HCT116 (cell line): ENCODE results near the gene TALDO1. TPM values are rescaled to one million over a fixed set of nuclear protein-coding genes. Genes with fewer than 3 reads are reported as not detected.

Source experiments
- ATAC-seq: fragments of 200-7000 bp; cut with Tn5 transposase; 2 replicates; pipeline ENCODE4 v1.9.1; 2020; ENCODE audit warnings: mild to moderate bottlenecking, moderate library complexity
- BruUV-seq: library from RNA; stranded (reverse); fragments of 400-500 nt; replicated peaks from 2 replicates; lab custom pipeline; 2021; lab: Mats Ljungman, UMichigan
- CTCF ChIA-PET: fragments of 300-600 bp; sonication (Branson Sonifier 250); formaldehyde crosslinking; loops from one replicate; lab custom pipeline; 2021; ENCODE audit warnings: antibody characterized with exemption; lab: Charles Lee
- POLR2A ChIA-PET: fragments of 300-600, 350-600 bp; sonication (Branson Sonifier 250); formaldehyde crosslinking; loops from one replicate; lab custom pipeline; 2021; ENCODE audit warnings: antibody characterized with exemption; lab: Charles Lee
- RAD21 ChIA-PET, 2 experiments: fragments of 300-600 bp; sonication (Branson Sonifier 250); formaldehyde crosslinking; loops; one replicate each; lab custom pipeline; 2023; ENCODE audit warnings: low total read pairs in 2 of 2; ENCODE audit not compliant: uncharacterized antibody in 2 of 2, unreplicated experiment in 2 of 2, low non-redundant PET in 1 of 2; lab: Charles Lee
- DNase-seq: peaks from one replicate; pipeline ENCODE4 v3.0.0-alpha.2; 2010; ENCODE audit warnings: low read depth, low spot score
- H2AFZ ChIP-seq: fragments of 200-600 bp; shearing (Covaris generic), sonication (generic); 2 replicates; pipeline ENCODE4 v1.6.1; 2017; ENCODE audit warnings: low read depth, mixed run types, mixed read lengths, antibody characterized with exemption, low read length; ENCODE audit not compliant: poor library complexity, severe bottlenecking
- H3K27ac ChIP-seq: 2 replicates; pipeline ENCODE4 v1.5.1; 2012; ENCODE audit warnings: low read depth, low read length
- H3K27me3 ChIP-seq: fragments of 200-600 bp; sonication (generic); 2 replicates; pipeline ENCODE4 v1.6.1; 2016; ENCODE audit warnings: mixed run types, low read length, mixed read lengths; ENCODE audit not compliant: insufficient read depth
- H3K36me3 ChIP-seq, 2 experiments: fragments of 200-500 bp in 1 of 2; fragments of 200-600 bp in 1 of 2; sonication (Bioruptor generic) in 1 of 2; sonication (generic) in 1 of 2; 2 replicates each; pipeline versions ENCODE4 v1.5.1 to v1.6.1; 2014 to 2016; ENCODE audit warnings: low read length in 2 of 2, inconsistent platforms in 1 of 2, mixed read lengths in 1 of 2, mixed run types in 1 of 2; ENCODE audit not compliant: insufficient read depth in 2 of 2, control insufficient read depth in 1 of 2
- H3K4me1 ChIP-seq, 2 experiments: fragments of 200-600 bp in 1 of 2; sonication (generic) in 1 of 2; 2 replicates each; pipeline versions ENCODE4 v1.5.1 to v1.6.1; 2012 to 2017; ENCODE audit warnings: low read length in 2 of 2, inconsistent platforms in 1 of 2, mild to moderate bottlenecking in 1 of 2, mixed read lengths in 1 of 2, mixed run types in 1 of 2, moderate library complexity in 1 of 2; ENCODE audit not compliant: insufficient read depth in 2 of 2, control insufficient read depth in 1 of 2
- H3K4me2 ChIP-seq: fragments of 200-600 bp; sonication (generic); 2 replicates; pipeline ENCODE4 v1.6.1; 2017; ENCODE audit warnings: mixed run types, low read length, mixed read lengths
- H3K4me3 ChIP-seq, 2 experiments: fragments of 200-600 bp in 1 of 2; sonication (generic) in 1 of 2; replicated peaks in 1 of 2; 2 replicates each; pipeline ENCODE4 v1.5.1; 2011 to 2016; ENCODE audit warnings: low read length in 2 of 2, control low read depth in 1 of 2, low read depth in 1 of 2, mild to moderate bottlenecking in 1 of 2, mixed read lengths in 1 of 2, mixed run types in 1 of 2
- H3K79me2 ChIP-seq: fragments of 200-600 bp; sonication (generic); 2 replicates; pipeline ENCODE4 v1.6.1; 2017; ENCODE audit warnings: mild to moderate bottlenecking, mixed run types, low read length, moderate library complexity, mixed read lengths; ENCODE audit not compliant: insufficient read depth
- H3K9ac ChIP-seq: fragments of 200-600 bp; sonication (generic); 2 replicates; pipeline ENCODE4 v1.6.1; 2016; ENCODE audit warnings: low read length, mixed read lengths
- H3K9me2 ChIP-seq: fragments of 200-600 bp; sonication (generic), shearing (Covaris generic); 2 replicates; pipeline ENCODE4 v1.6.1; 2017; ENCODE audit warnings: mixed run types, mild to moderate bottlenecking, moderate library complexity; ENCODE audit not compliant: insufficient read depth
- H3K9me3 ChIP-seq, 2 experiments: fragments of 200-500 bp in 1 of 2; fragments of 200-600 bp in 1 of 2; sonication (Bioruptor generic) in 1 of 2; sonication (generic) in 1 of 2; 2 replicates each; pipeline ENCODE4 v1.6.1; 2014 to 2017; ENCODE audit warnings: low read length in 2 of 2, mixed read lengths in 2 of 2, inconsistent platforms in 1 of 2, low read depth in 1 of 2, mild to moderate bottlenecking in 1 of 2, mixed run types in 1 of 2, moderate library complexity in 1 of 2; ENCODE audit not compliant: control insufficient read depth in 1 of 2, insufficient read depth in 1 of 2
- H4K20me1 ChIP-seq: fragments of 200-600 bp; sonication (generic), shearing (Covaris generic); 2 replicates; pipeline ENCODE4 v1.6.1; 2017; ENCODE audit warnings: mixed run types, mild to moderate bottlenecking, moderate library complexity; ENCODE audit not compliant: insufficient read depth
- EZH2phosphoT487 ChIP-seq: fragments of 200-600 bp; IDR thresholded peaks from 2 replicates; pipeline ENCODE4 v1.6.1; 2018; ENCODE audit warnings: antibody characterized with exemption, borderline replicate concordance
- FOSL1 ChIP-seq: IDR thresholded peaks from 2 replicates; pipeline ENCODE4 v1.6.1; 2012; ENCODE audit warnings: low read depth
- POLR2AphosphoS5 ChIP-seq: IDR thresholded peaks from 2 replicates; pipeline ENCODE4 v1.6.1; 2011; ENCODE audit warnings: mild to moderate bottlenecking, low read depth, low read length, moderate library complexity
- intact Hi-C: fragments of 100-400 bp; cut with micrococcal nuclease; formaldehyde crosslinking; loops from 2 replicates; pipeline ENCODE4 v1.10.0; 2022
- total RNA-seq: library from RNA; stranded (reverse); gene quantifications from one replicate; pipeline ENCODE4 v1.2.1, GENCODE V29; 2021; ENCODE audit not compliant: unreplicated experiment

TALDO1 gene
- total RNA-seq, 1 experiment from 2014 or later, result 242 TPM

GRCh38 chr11:813456-814096 lies 66.3 kb downstream of the TALDO1 start:
- Histone ChIP-seq H3K9me3 (no peaks in the 10 kb centered on the region), H4K20me1 (peaks cover 17% of the 10 kb centered on the region; the same call in 1 of the 2 replicates), H3K4me3 (no peak overlapping the region), H2AFZ (no peak overlapping the region), H3K9ac (peak overlapping the region; percentile 14; the same call in 1 of the 2 replicates), H3K4me2 (no peak overlapping the region), H3K36me3 (peaks cover 21 to 38% of the 10 kb centered on the region in 2 experiments), H3K4me1 (peaks cover 14 to 48% of the 10 kb centered on the region in 2 experiments), H3K27ac (peak overlapping the region; percentile 93), H3K9me2 (no peaks in the 10 kb centered on the region), H3K79me2 (peaks cover 41% of the 10 kb centered on the region), H3K27me3 (no peaks in the 10 kb centered on the region)
- ATAC-seq (peak; percentile 3; the same call in 1 of the 2 replicates), DNase-seq (no peak)
- intact Hi-C loops, result no loop called here
- POLR2A ChIA-PET, result no interaction called here
- RAD21 ChIA-PET, result no interaction called here
- TF ChIP-seq POLR2AphosphoS5 (peak; percentile 51), FOSL1 (no peak), EZH2phosphoT487 (no peak)
- no TSS peak for BruUV-seq
- CTCF ChIA-PET, result no interaction called here

Other genes with a start within 250 kb of the TALDO1 start
- 120 TPM for gene RNH1, start 240.2 kb upstream of the TALDO1 start, total RNA-seq
- 104 TPM for gene HRAS, start 211.9 kb upstream of the TALDO1 start, total RNA-seq
- gene LRRC56, start 209.9 kb upstream of the TALDO1 start, total RNA-seq, result 9.1 TPM
- 9.5 TPM for gene LMNTD2, start 186.7 kb upstream of the TALDO1 start, total RNA-seq
- 35.9 TPM for gene RASSF7, start 186.5 kb upstream of the TALDO1 start, total RNA-seq
- 45.5 TPM for gene PHRF1, start 171.0 kb upstream of the TALDO1 start, total RNA-seq
- 15.2 TPM for gene IRF7, start 131.5 kb upstream of the TALDO1 start, total RNA-seq
- gene CDHR5, start 122.5 kb upstream of the TALDO1 start, total RNA-seq, result not detected
- gene SCT, start 120.3 kb upstream of the TALDO1 start, total RNA-seq, result not detected
- 2.4 TPM for gene DRD4, start 110.2 kb upstream of the TALDO1 start, total RNA-seq
- gene DEAF1, start 52.2 kb upstream of the TALDO1 start, total RNA-seq, result 33.9 TPM
- gene TMEM80, start 51.6 kb upstream of the TALDO1 start, total RNA-seq, result 18.4 TPM
- 157 TPM for gene EPS8L2, start 41.2 kb upstream of the TALDO1 start, total RNA-seq
- 88.7 TPM for gene GATD1, start 30.0 kb downstream of the TALDO1 start, total RNA-seq
- gene CEND1, start 42.6 kb downstream of the TALDO1 start, total RNA-seq, result 0.27 TPM
- gene SLC25A22, start 50.8 kb downstream of the TALDO1 start, total RNA-seq, result 62.0 TPM
- gene PIDD1, start 57.8 kb downstream of the TALDO1 start, total RNA-seq, result 41.5 TPM
- gene RPLP2, start 62.5 kb downstream of the TALDO1 start, total RNA-seq, result 3,615 TPM
- 124 TPM for gene PNPLA2, start 71.5 kb downstream of the TALDO1 start, total RNA-seq
- gene CRACR2B, start 80.5 kb downstream of the TALDO1 start, total RNA-seq, result 11.8 TPM
- gene CD151, start 85.5 kb downstream of the TALDO1 start, total RNA-seq, result 296 TPM
- 211 TPM for gene POLR2L, start 95.1 kb downstream of the TALDO1 start, total RNA-seq
- 50.3 TPM for gene TSPAN4, start 95.4 kb downstream of the TALDO1 start, total RNA-seq
- 102 TPM for gene CHID1, start 163.3 kb downstream of the TALDO1 start, total RNA-seq
- gene AP2A2, start 178.4 kb downstream of the TALDO1 start, total RNA-seq, result 55.5 TPM